Measurements from ENCODE around the gene ATP8B1.

- no peak for TF ChIP-seq POLR2A (IDR thresholded peaks at IDR 0.05)
- TF ChIP-seq, protein P1, sequence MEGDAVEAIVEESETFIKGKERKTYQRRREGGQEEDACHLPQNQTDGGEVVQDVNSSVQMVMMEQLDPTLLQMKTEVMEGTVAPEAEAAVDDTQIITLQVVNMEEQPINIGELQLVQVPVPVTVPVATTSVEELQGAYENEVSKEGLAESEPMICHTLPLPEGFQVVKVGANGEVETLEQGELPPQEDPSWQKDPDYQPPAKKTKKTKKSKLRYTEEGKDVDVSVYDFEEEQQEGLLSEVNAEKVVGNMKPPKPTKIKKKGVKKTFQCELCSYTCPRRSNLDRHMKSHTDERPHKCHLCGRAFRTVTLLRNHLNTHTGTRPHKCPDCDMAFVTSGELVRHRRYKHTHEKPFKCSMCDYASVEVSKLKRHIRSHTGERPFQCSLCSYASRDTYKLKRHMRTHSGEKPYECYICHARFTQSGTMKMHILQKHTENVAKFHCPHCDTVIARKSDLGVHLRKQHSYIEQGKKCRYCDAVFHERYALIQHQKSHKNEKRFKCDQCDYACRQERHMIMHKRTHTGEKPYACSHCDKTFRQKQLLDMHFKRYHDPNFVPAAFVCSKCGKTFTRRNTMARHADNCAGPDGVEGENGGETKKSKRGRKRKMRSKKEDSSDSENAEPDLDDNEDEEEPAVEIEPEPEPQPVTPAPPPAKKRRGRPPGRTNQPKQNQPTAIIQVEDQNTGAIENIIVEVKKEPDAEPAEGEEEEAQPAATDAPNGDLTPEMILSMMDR (IDR thresholded peaks at IDR 0.05) = no peak
- TF ChIP-seq POLR2AphosphoS5 (IDR thresholded peaks at IDR 0.05) = no peak
Measured at GRCh38 chr18:57697426-57697825, 105.7 kb downstream of the ATP8B1 start.
